ENCODE data around the gene THAP7. TPM values are rescaled to one million over a fixed set of nuclear protein-coding genes. Genes with fewer than 3 reads are reported as not detected.

Gene THAP7
- total and polyA plus RNA-seq, 2 experiments from 2014 or later = 21.8 to 25.9 TPM

- H3F3A ChIP-seq (replicated peaks; ENCODE audit: low read depth) = no peaks in the 10 kb centered on the region
- no peaks in the 10 kb centered on the region; the same call in 2 of the 3 replicates for H3K9me3 Mint-ChIP-seq
- no peaks in the 10 kb centered on the region for H4K20me1 ChIP-seq (replicated peaks; ENCODE audit: insufficient read depth)
- H3K4me3 Mint-ChIP-seq = peak overlapping the region; percentile 77
- H3K4me1 Mint-ChIP-seq = peaks cover 8% of the 10 kb centered on the region
- TF ChIP-seq POLR2AphosphoS5 (IDR thresholded peaks at IDR 0.05; ENCODE audit: low read depth) (no peak), EZH2 (IDR thresholded peaks at IDR 0.05; ENCODE audit: low read depth, unreplicated experiment) (no peak), ZNF462 (CRISPR knock-in tag; IDR thresholded peaks at IDR 0.05) (no peak), NANOG (IDR thresholded peaks at IDR 0.05; ENCODE audit: borderline replicate concordance) (no peak), REST (IDR thresholded peaks at IDR 0.05; ENCODE audit: unreplicated experiment) (no peak), EZH2phosphoT487 (IDR thresholded peaks at IDR 0.05; ENCODE audit: unreplicated experiment) (no peak), CTCF (conservative IDR thresholded peaks at IDR 0.05; ENCODE audit: low read depth in 2 of 2) (no peak), ZNF331 (CRISPR knock-in tag; IDR thresholded peaks at IDR 0.05; ENCODE audit: low read depth) (no peak), ZNF114 (CRISPR knock-in tag; IDR thresholded peaks at IDR 0.05) (no peak), JUNB (IDR thresholded peaks at IDR 0.05; ENCODE audit: unreplicated experiment) (no peak), ETS1 (IDR thresholded peaks at IDR 0.05) (no peak), CREB1 (CRISPR knock-in tag; IDR thresholded peaks at IDR 0.05; ENCODE audit: low read depth) (no peak), STAT1 (IDR thresholded peaks at IDR 0.05; ENCODE audit: unreplicated experiment) (no peak)
- H3K79me2 ChIP-seq (replicated peaks; ENCODE audit: insufficient read depth) = no peaks in the 10 kb centered on the region
- H3K27me3 Mint-ChIP-seq (ENCODE audit: insufficient read depth, low read depth, poor library complexity) = peaks cover 34% of the 10 kb centered on the region
- ATAC-seq (no peak), DNase-seq (ENCODE audit: low spot score) (no peak)
- no peaks in the 10 kb centered on the region for H3K36me3 ChIP-seq (ENCODE audit: insufficient read depth)
- H3K4me2 ChIP-seq = no peak overlapping the region
- no peak overlapping the region for H2AFZ ChIP-seq
- H3K27ac Mint-ChIP-seq = no peak overlapping the region
- no peak overlapping the region for H3K4me3 ChIP-seq
- peaks cover 3% of the 10 kb centered on the region; the same call in 1 of the 2 replicates for H3K4me1 ChIP-seq (ENCODE audit: insufficient read depth)
- peaks cover 26% of the 10 kb centered on the region for H3K27me3 ChIP-seq (ENCODE audit: insufficient read depth)
- no peaks in the 10 kb centered on the region for H3K36me3 Mint-ChIP-seq (ENCODE audit: low read depth)
- H3K27ac ChIP-seq (ENCODE audit: low read depth) = no peak overlapping the region
- H3K9me2 ChIP-seq (ENCODE audit: insufficient read depth) = no peaks in the 10 kb centered on the region
These were observed 29.0 kb upstream of the THAP7 start for GRCh38 chr22:21030621-21031544.
